Osteoblast (primary cell): ENCODE measurements around the gene KIRREL3. TPM values are rescaled to one million over a fixed set of nuclear protein-coding genes. Genes with fewer than 3 reads are reported as not detected.

Experiments
- DNase-seq: peaks from one replicate; pipeline ENCODE4 v3.0.0; 2011; ENCODE audit warnings: low spot score, mixed read lengths; ENCODE audit not compliant: insufficient read length; ENCODE audit errors: missing footprints
- H2AFZ ChIP-seq: 2 replicates; pipeline ENCODE4 v1.6.0; 2011; ENCODE audit warnings: mild to moderate bottlenecking, low read length
- H3K27ac ChIP-seq: 2 replicates; pipeline ENCODE4 v1.5.1; 2011; ENCODE audit warnings: mild to moderate bottlenecking, low read depth, low read length, moderate library complexity
- H3K27me3 ChIP-seq: 2 replicates; pipeline ENCODE4 v1.6.0; 2012; ENCODE audit warnings: mild to moderate bottlenecking, control low read depth, inconsistent platforms, low read length, moderate library complexity; ENCODE audit not compliant: insufficient read depth
- H3K36me3 ChIP-seq: 2 replicates; pipeline ENCODE4 v1.5.1; 2011; ENCODE audit warnings: mild to moderate bottlenecking, low read length, control low read depth, moderate library complexity; ENCODE audit not compliant: insufficient read depth
- H3K4me1 ChIP-seq: 2 replicates; pipeline ENCODE4 v1.5.1; 2011; ENCODE audit warnings: mild to moderate bottlenecking, low read length, control low read depth, moderate library complexity; ENCODE audit not compliant: insufficient read depth
- H3K4me2 ChIP-seq: 2 replicates; pipeline ENCODE4 v1.6.0; 2011; ENCODE audit warnings: mild to moderate bottlenecking, low read length; ENCODE audit not compliant: insufficient read depth
- H3K4me3 ChIP-seq: fragments of 200-600 bp; sonication (generic); 3 replicates; pipeline ENCODE4 v1.5.1; 2012; ENCODE audit warnings: mild to moderate bottlenecking, low read length, inconsistent platforms; ENCODE audit not compliant: insufficient read depth
- H3K79me2 ChIP-seq: 2 replicates; pipeline ENCODE4 v1.6.0; 2012; ENCODE audit warnings: mild to moderate bottlenecking, low read length, control low read depth, inconsistent platforms; ENCODE audit not compliant: insufficient read depth
- H3K9me3 ChIP-seq: 2 replicates; pipeline ENCODE4 v1.5.1; 2011; ENCODE audit warnings: low read depth, low read length, control low read depth
- H4K20me1 ChIP-seq: 2 replicates; pipeline ENCODE4 v1.6.0; 2012; ENCODE audit warnings: mild to moderate bottlenecking, low read length, control low read depth; ENCODE audit not compliant: insufficient read depth
- CTCF ChIP-seq: IDR thresholded peaks from 2 replicates; pipeline ENCODE4 v1.5.1; 2011; ENCODE audit warnings: mild to moderate bottlenecking, low read depth, low read length, moderate library complexity; ENCODE audit errors: extremely low read depth
- total RNA-seq: library from RNA; depleted of rRNA; stranded (reverse); fragments of >200 nt; gene quantifications from 2 replicates; pipeline ENCODE4 v1.2.3, GENCODE V29; 2012

Gene KIRREL3
- total RNA-seq, 1 donor: 3.6 TPM

- Histone ChIP-seq H3K4me3 (no peak overlapping the region), H3K4me1 (no peaks in the 10 kb centered on the region), H3K27me3 (no peaks in the 10 kb centered on the region), H3K9me3 (no peaks in the 10 kb centered on the region), H4K20me1 (peaks cover 4% of the 10 kb centered on the region), H3K79me2 (no peaks in the 10 kb centered on the region), H2AFZ (no peak overlapping the region), H3K4me2 (no peak overlapping the region), H3K36me3 (no peaks in the 10 kb centered on the region), H3K27ac (no peak overlapping the region)
- no peak for TF ChIP-seq CTCF
- no peak for DNase-seq
Observed at GRCh38 chr11:126755526-126755925, 245.0 kb downstream of the KIRREL3 start.

GRCh38 chr11:126754591-126755426, 245.8 kb downstream of the KIRREL3 start:
- H3K4me1 ChIP-seq: no peaks in the 10 kb centered on the region
- no peaks in the 10 kb centered on the region for H3K36me3 ChIP-seq
- no peak for TF ChIP-seq CTCF
- H3K4me3 ChIP-seq: no peak overlapping the region
- H2AFZ ChIP-seq: no peak overlapping the region
- H3K27me3 ChIP-seq: no peaks in the 10 kb centered on the region
- DNase-seq: no peak
- no peaks in the 10 kb centered on the region for H3K79me2 ChIP-seq
- no peak overlapping the region for H3K4me2 ChIP-seq
- H3K27ac ChIP-seq: no peak overlapping the region
- H4K20me1 ChIP-seq: peaks cover 4% of the 10 kb centered on the region
- H3K9me3 ChIP-seq: no peaks in the 10 kb centered on the region

GRCh38 chr11:126753990-126754389, 246.6 kb downstream of the KIRREL3 start:
- no peaks in the 10 kb centered on the region for H3K9me3 ChIP-seq
- H3K27ac ChIP-seq: no peak overlapping the region

More at GRCh38 chr11:126753990-126754389, 246.6 kb downstream of the KIRREL3 start:
- no peak for DNase-seq
- H3K79me2 ChIP-seq: no peaks in the 10 kb centered on the region
- H3K4me3 ChIP-seq: no peak overlapping the region
- no peaks in the 10 kb centered on the region for H3K36me3 ChIP-seq
- H3K27me3 ChIP-seq: no peaks in the 10 kb centered on the region
- peaks cover 4% of the 10 kb centered on the region for H4K20me1 ChIP-seq
- no peaks in the 10 kb centered on the region for H3K4me1 ChIP-seq
- no peak overlapping the region for H2AFZ ChIP-seq
- H3K4me2 ChIP-seq: no peak overlapping the region
- TF ChIP-seq CTCF: no peak
